Dermis microvascular lymphatic vessel endothelial cell (primary cell): ENCODE measurements around the gene SLN. TPM values are rescaled to one million over a fixed set of nuclear protein-coding genes. Genes with fewer than 3 reads are reported as not detected.
"Not testable (repeated sequence)": the region's sequence is repeated elsewhere in the genome, so short reads cannot be mapped to it uniquely, and the experiment has no call there.

ENCODE experiments used
- DNase-seq, 2 donors: peaks; one replicate each; pipeline versions ENCODE4 v3.0.0 to v3.0.0-alpha.2; 2010; ENCODE audit warnings: low read depth in 2 of 2
- total RNA-seq: library from RNA; depleted of rRNA; stranded (reverse); fragments of >200 nt; gene quantifications from 2 replicates; pipeline ENCODE4 v1.2.1, GENCODE V29; 2014

SLN gene
- total RNA-seq = not detected in 2 replicates

- DNase-seq = no peak
Observed at GRCh38 chr11:107711861-107712755, at the start of gene SLN. Gene SLN, minus strand, starts transcription at chr11:107712056.

GRCh38 chr11:107758719-107759355 lies 47.0 kb upstream of the SLN start:
- not testable (repeated sequence) for DNase-seq

GRCh38 chr11:107757661-107758060 lies 45.8 kb upstream of the SLN start:
- DNase-seq = no peak

- DNase-seq = no peak
Observed at GRCh38 chr11:107756553-107756952, 44.7 kb upstream of the SLN start.

GRCh38 chr11:107752949-107753822 lies 41.3 kb upstream of the SLN start:
- no peak for DNase-seq

GRCh38 chr11:107752508-107752907 lies 40.7 kb upstream of the SLN start:
- no peak for DNase-seq

- DNase-seq = no peak
Observed at GRCh38 chr11:107751082-107751481, 39.2 kb upstream of the SLN start.

- DNase-seq = no peak
Observed at GRCh38 chr11:107750313-107750712, 38.5 kb upstream of the SLN start.

- DNase-seq = no peak
Observed at GRCh38 chr11:107747622-107748021, 35.8 kb upstream of the SLN start.

- DNase-seq = no peak
Observed at GRCh38 chr11:107744736-107745135, 32.9 kb upstream of the SLN start.

- DNase-seq = no peak
Observed at GRCh38 chr11:107743191-107743590, 31.3 kb upstream of the SLN start.

GRCh38 chr11:107741044-107741823 lies 29.4 kb upstream of the SLN start:
- peak; percentile 35 to 60 for DNase-seq

- no peak for DNase-seq
Observed at GRCh38 chr11:107740271-107740670, 28.4 kb upstream of the SLN start.

- no peak for DNase-seq
Observed at GRCh38 chr11:107736546-107736945, 24.7 kb upstream of the SLN start.

GRCh38 chr11:107733518-107733917 lies 21.7 kb upstream of the SLN start:
- no peak for DNase-seq

GRCh38 chr11:107732689-107733051 lies 20.8 kb upstream of the SLN start:
- no peak for DNase-seq

- DNase-seq = no peak
Observed at GRCh38 chr11:107731941-107732688, 20.3 kb upstream of the SLN start.

GRCh38 chr11:107722662-107723061 lies 10.8 kb upstream of the SLN start:
- no peak for DNase-seq

GRCh38 chr11:107721207-107721606 lies 9.4 kb upstream of the SLN start:
- no peak for DNase-seq

GRCh38 chr11:107720303-107720774 lies 8.5 kb upstream of the SLN start:
- DNase-seq = no peak
